Immature natural killer cell (primary cell): ENCODE measurements around the gene MKRN3. TPM values are rescaled to one million over a fixed set of nuclear protein-coding genes. Genes with fewer than 3 reads are reported as not detected.

ENCODE experiments used
- DNase-seq, 3 donors: peaks; one replicate each; pipeline ENCODE4 v3.0.0; 2022; ENCODE audit warnings: mixed read lengths in 1 of 3
- H3K27ac Mint-ChIP-seq, 6 donors: one replicate each; pipeline ENCODE4 v1.8.0; 2020; ENCODE audit warnings: mixed read lengths in 6 of 6, mild to moderate bottlenecking in 5 of 6, inconsistent platforms in 4 of 6, moderate library complexity in 3 of 6
- H3K27me3 Mint-ChIP-seq, 3 donors: one replicate each; pipeline ENCODE4 v1.8.0; 2020 to 2021; ENCODE audit warnings: low read depth in 3 of 3, mild to moderate bottlenecking in 3 of 3, mixed read lengths in 3 of 3, moderate library complexity in 3 of 3, inconsistent platforms in 1 of 3
- H3K36me3 Mint-ChIP-seq, 3 donors: one replicate each; pipeline ENCODE4 v1.8.0; 2020; ENCODE audit warnings: mixed read lengths in 3 of 3, inconsistent platforms in 2 of 3, mild to moderate bottlenecking in 2 of 3
- H3K4me1 Mint-ChIP-seq, 2 donors: one replicate each; pipeline ENCODE4 v1.8.0; 2020; ENCODE audit warnings: inconsistent platforms in 2 of 2, mild to moderate bottlenecking in 2 of 2, mixed read lengths in 2 of 2, moderate library complexity in 1 of 2
- H3K4me3 Mint-ChIP-seq, 5 donors: one replicate each; pipeline ENCODE4 v1.8.0; 2020; ENCODE audit warnings: mild to moderate bottlenecking in 5 of 5, mixed read lengths in 5 of 5, inconsistent platforms in 3 of 5, moderate library complexity in 3 of 5
- H3K9me3 Mint-ChIP-seq, 6 donors: one replicate each; pipeline ENCODE4 v1.8.0; 2020; ENCODE audit warnings: mild to moderate bottlenecking in 6 of 6, mixed read lengths in 6 of 6, inconsistent platforms in 4 of 6, moderate library complexity in 3 of 6
- polyA plus RNA-seq, 3 donors: library from polyadenylated mRNA; unstranded; fragments of 300-500 nt; fragmentation: Illumina TruSeq; gene quantifications; one replicate each; pipeline ENCODE4 v1.2.3, GENCODE V29; 2021

MKRN3 gene
- polyA plus RNA-seq: under 1 TPM in 1 of 3 donors, not detected in 2; 0.68 TPM

GRCh38 chr15:23565395-23566070 lies at the start of gene MKRN3:
Gene MKRN3, plus strand, starts transcription at chr15:23565674. Its CDS starts 109 bp downstream, at chr15:23565783.
- H3K4me1 Mint-ChIP-seq: no peaks in the 10 kb centered on the region

GRCh38 chr15:23516866-23517265 lies 48.6 kb upstream of the MKRN3 start:
- DNase-seq: no peak
- Mint-ChIP-seq H3K9me3 (peaks cover 0 to 18% (median 2%) of the 10 kb centered on the region in 6 donors), H3K4me1 (no peaks in the 10 kb centered on the region)

More at GRCh38 chr15:23565395-23566070, at the start of gene MKRN3:
- peak within 1 kb of the TSS in 3 of 6 donors; percentile 46 to 59 (median 55) for H3K27ac Mint-ChIP-seq
- peak within 1 kb of the TSS; percentile 34 to 78 (median 70) for H3K4me3 Mint-ChIP-seq
- H3K9me3 Mint-ChIP-seq: peaks cover 0 to 15% (median 6%) of the 10 kb centered on the region in 6 donors
- H3K36me3 Mint-ChIP-seq: peaks cover 0 to 4% (median 0%) of the 10 kb centered on the region in 3 donors
- peak in 2 of 3 donors; percentile 7 to 30 for DNase-seq
- peaks cover 0 to 4% (median 2%) of the 10 kb centered on the region in 3 donors for H3K27me3 Mint-ChIP-seq

GRCh38 chr15:23518104-23518503 lies 47.4 kb upstream of the MKRN3 start:
- H3K27me3 Mint-ChIP-seq: no peaks in the 10 kb centered on the region
- H3K9me3 Mint-ChIP-seq: peaks cover 0 to 20% (median 2%) of the 10 kb centered on the region in 6 donors

More at GRCh38 chr15:23516866-23517265, 48.6 kb upstream of the MKRN3 start:
- Mint-ChIP-seq H3K4me3 (no peak overlapping the region), H3K27me3 (no peaks in the 10 kb centered on the region), H3K36me3 (no peaks in the 10 kb centered on the region), H3K27ac (no peak overlapping the region)

GRCh38 chr15:23524816-23525215 lies 40.7 kb upstream of the MKRN3 start:
- Mint-ChIP-seq H3K4me1 (no peaks in the 10 kb centered on the region), H3K36me3 (no peaks in the 10 kb centered on the region), H3K4me3 (no peak overlapping the region), H3K27me3 (peaks cover 0 to 2% (median 0%) of the 10 kb centered on the region in 3 donors), H3K27ac (no peak overlapping the region), H3K9me3 (peaks cover 0 to 16% (median 0%) of the 10 kb centered on the region in 6 donors)
- no peak for DNase-seq

More at GRCh38 chr15:23518104-23518503, 47.4 kb upstream of the MKRN3 start:
- Mint-ChIP-seq H3K4me1 (no peaks in the 10 kb centered on the region), H3K4me3 (no peak overlapping the region), H3K36me3 (no peaks in the 10 kb centered on the region), H3K27ac (no peak overlapping the region)
- no peak for DNase-seq

GRCh38 chr15:23529891-23530290 lies 35.6 kb upstream of the MKRN3 start:
- DNase-seq: no peak

GRCh38 chr15:23532024-23532423 lies 33.5 kb upstream of the MKRN3 start:
- no peak overlapping the region for H3K4me3 Mint-ChIP-seq
- no peaks in the 10 kb centered on the region for H3K27me3 Mint-ChIP-seq
- H3K36me3 Mint-ChIP-seq: peaks cover 0 to 3% (median 0%) of the 10 kb centered on the region in 3 donors
- no peaks in the 10 kb centered on the region for H3K4me1 Mint-ChIP-seq
- no peak overlapping the region for H3K27ac Mint-ChIP-seq
- DNase-seq: no peak
- peaks cover 0 to 25% (median 5%) of the 10 kb centered on the region in 6 donors for H3K9me3 Mint-ChIP-seq

More at GRCh38 chr15:23529891-23530290, 35.6 kb upstream of the MKRN3 start:
- Mint-ChIP-seq H3K27me3 (peaks cover 0 to 2% (median 0%) of the 10 kb centered on the region in 3 donors), H3K4me1 (no peaks in the 10 kb centered on the region), H3K27ac (no peak overlapping the region), H3K4me3 (no peak overlapping the region), H3K36me3 (peaks cover 0 to 3% (median 0%) of the 10 kb centered on the region in 3 donors), H3K9me3 (peaks cover 0 to 16% (median 3%) of the 10 kb centered on the region in 6 donors)

- no peak for DNase-seq
Measured at GRCh38 chr15:23536659-23537058, 28.8 kb upstream of the MKRN3 start.

GRCh38 chr15:23538648-23539047 lies 26.8 kb upstream of the MKRN3 start:
- Mint-ChIP-seq H3K36me3 (no peaks in the 10 kb centered on the region), H3K27ac (no peak overlapping the region), H3K27me3 (no peaks in the 10 kb centered on the region), H3K4me3 (no peak overlapping the region), H3K4me1 (no peaks in the 10 kb centered on the region), H3K9me3 (peaks cover 0 to 15% (median 6%) of the 10 kb centered on the region in 6 donors)
- no peak for DNase-seq

More at GRCh38 chr15:23536659-23537058, 28.8 kb upstream of the MKRN3 start:
- H3K9me3 Mint-ChIP-seq: peaks cover 0 to 15% (median 6%) of the 10 kb centered on the region in 6 donors
- H3K27ac Mint-ChIP-seq: no peak overlapping the region
- no peak overlapping the region for H3K4me3 Mint-ChIP-seq
- no peaks in the 10 kb centered on the region for H3K36me3 Mint-ChIP-seq
- H3K4me1 Mint-ChIP-seq: no peaks in the 10 kb centered on the region
- no peaks in the 10 kb centered on the region for H3K27me3 Mint-ChIP-seq

- no peak for DNase-seq
- Mint-ChIP-seq H3K27ac (no peak overlapping the region), H3K4me3 (no peak overlapping the region), H3K36me3 (no peaks in the 10 kb centered on the region), H3K27me3 (no peaks in the 10 kb centered on the region), H3K9me3 (peaks cover 0 to 9% (median 4%) of the 10 kb centered on the region in 6 donors), H3K4me1 (no peaks in the 10 kb centered on the region)
Measured at GRCh38 chr15:23539892-23540291, 25.6 kb upstream of the MKRN3 start.

- no peak for DNase-seq
- H3K9me3 Mint-ChIP-seq: peaks cover 0 to 5% (median 1%) of the 10 kb centered on the region in 6 donors
- no peaks in the 10 kb centered on the region for H3K27me3 Mint-ChIP-seq
- no peaks in the 10 kb centered on the region for H3K4me1 Mint-ChIP-seq
- H3K4me3 Mint-ChIP-seq: no peak overlapping the region
- H3K36me3 Mint-ChIP-seq: no peaks in the 10 kb centered on the region
- H3K27ac Mint-ChIP-seq: no peak overlapping the region
Measured at GRCh38 chr15:23546158-23546557, 19.3 kb upstream of the MKRN3 start.

- DNase-seq: no peak
- H3K4me3 Mint-ChIP-seq: no peak overlapping the region
- H3K9me3 Mint-ChIP-seq: peaks cover 0 to 5% (median 1%) of the 10 kb centered on the region in 6 donors
- H3K27ac Mint-ChIP-seq: no peak overlapping the region
- H3K36me3 Mint-ChIP-seq: no peaks in the 10 kb centered on the region
- H3K4me1 Mint-ChIP-seq: no peaks in the 10 kb centered on the region
- no peaks in the 10 kb centered on the region for H3K27me3 Mint-ChIP-seq
Measured at GRCh38 chr15:23548071-23548470, 17.4 kb upstream of the MKRN3 start.

GRCh38 chr15:23561914-23562313 lies 3.6 kb upstream of the MKRN3 start:
- DNase-seq: no peak
- no peak overlapping the region for H3K27ac Mint-ChIP-seq

GRCh38 chr15:23564821-23565394 lies 566 bp upstream of the MKRN3 start:
- H3K4me3 Mint-ChIP-seq: peak overlapping the region in 4 of 5 donors; percentile 34 to 78 (median 74)
- H3K27ac Mint-ChIP-seq: peak overlapping the region in 1 of 6 donors; percentile 55
- peaks cover 0 to 4% (median 2%) of the 10 kb centered on the region in 3 donors for H3K27me3 Mint-ChIP-seq
- no peaks in the 10 kb centered on the region for H3K4me1 Mint-ChIP-seq
- DNase-seq: no peak
- H3K36me3 Mint-ChIP-seq: peaks cover 0 to 4% (median 0%) of the 10 kb centered on the region in 3 donors
- peaks cover 0 to 15% (median 6%) of the 10 kb centered on the region in 6 donors for H3K9me3 Mint-ChIP-seq

More at GRCh38 chr15:23561914-23562313, 3.6 kb upstream of the MKRN3 start:
- peaks cover 0 to 4% (median 0%) of the 10 kb centered on the region in 3 donors for H3K36me3 Mint-ChIP-seq
- H3K4me1 Mint-ChIP-seq: no peaks in the 10 kb centered on the region
- no peak overlapping the region for H3K4me3 Mint-ChIP-seq
- peaks cover 0 to 15% (median 5%) of the 10 kb centered on the region in 6 donors for H3K9me3 Mint-ChIP-seq
- H3K27me3 Mint-ChIP-seq: peaks cover 0 to 4% (median 2%) of the 10 kb centered on the region in 3 donors

GRCh38 chr15:23566071-23566554 lies 639 bp downstream of the MKRN3 start:
- no peak overlapping the region for H3K27ac Mint-ChIP-seq
- H3K9me3 Mint-ChIP-seq: peaks cover 0 to 10% (median 6%) of the 10 kb centered on the region in 6 donors
- H3K4me1 Mint-ChIP-seq: no peaks in the 10 kb centered on the region
- peaks cover 0 to 4% (median 4%) of the 10 kb centered on the region in 3 donors for H3K27me3 Mint-ChIP-seq
- H3K36me3 Mint-ChIP-seq: peaks cover 0 to 4% (median 0%) of the 10 kb centered on the region in 3 donors
- peak overlapping the region in 3 of 5 donors; percentile 30 to 78 (median 70) for H3K4me3 Mint-ChIP-seq
- DNase-seq: peak in 1 of 3 donors; percentile 5
